ENCODE results near the gene SPATS1.
"Not testable (repeated sequence)": the region's sequence is repeated elsewhere in the genome, so short reads cannot be mapped to it uniquely, and the experiment has no call there.

SPATS1 gene

DNA sequence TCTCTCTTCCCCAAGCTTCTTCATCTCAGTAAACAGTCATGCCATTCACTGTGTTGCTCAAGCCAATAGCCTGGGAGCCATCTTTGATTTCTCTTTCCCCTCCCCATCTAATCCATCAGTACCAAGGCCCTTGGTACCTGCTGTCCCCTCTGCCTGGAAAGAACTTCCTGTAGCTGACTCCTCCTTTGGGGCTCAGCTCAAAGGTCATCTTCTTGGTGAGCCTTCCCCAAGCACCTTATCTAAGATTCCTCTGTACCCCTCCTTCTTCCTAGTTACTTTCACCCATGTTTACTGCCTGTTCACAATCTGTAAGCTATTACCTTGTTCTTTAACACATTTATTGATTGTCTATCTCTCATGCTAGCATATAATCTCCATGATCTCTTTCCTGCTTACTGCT is 32.8 kb upstream of the SPATS1 start:
- no peak overlapping the region for H3K4me3 ChIP-seq (ENCODE audit: low read length)
- no peak for DNase-seq (ENCODE audit: low read depth, low spot score)

DNA sequence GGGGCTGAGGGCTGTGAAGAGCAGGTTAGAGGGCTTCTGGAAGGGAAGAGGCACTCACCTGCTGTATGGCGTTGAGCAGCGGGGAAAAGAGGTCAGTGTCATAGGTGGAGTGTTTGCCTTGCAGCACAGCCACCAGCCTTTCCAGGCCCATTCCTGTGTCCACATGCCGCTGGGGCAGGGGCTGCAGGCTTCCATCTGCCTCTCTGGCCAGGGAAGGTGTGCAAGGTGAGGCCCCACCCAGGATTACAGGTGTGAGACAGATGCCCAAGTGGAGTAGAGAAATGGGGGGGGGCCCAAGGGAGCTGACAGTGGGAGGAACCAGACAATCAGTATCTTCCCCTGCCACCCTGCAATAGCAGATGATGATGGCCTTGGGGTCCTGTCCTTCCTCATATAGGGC is 32.2 kb upstream of the SPATS1 start:
- H3K4me3 ChIP-seq (ENCODE audit: low read length) = no peak overlapping the region
- DNase-seq (ENCODE audit: low read depth, low spot score) = no peak

DNA sequence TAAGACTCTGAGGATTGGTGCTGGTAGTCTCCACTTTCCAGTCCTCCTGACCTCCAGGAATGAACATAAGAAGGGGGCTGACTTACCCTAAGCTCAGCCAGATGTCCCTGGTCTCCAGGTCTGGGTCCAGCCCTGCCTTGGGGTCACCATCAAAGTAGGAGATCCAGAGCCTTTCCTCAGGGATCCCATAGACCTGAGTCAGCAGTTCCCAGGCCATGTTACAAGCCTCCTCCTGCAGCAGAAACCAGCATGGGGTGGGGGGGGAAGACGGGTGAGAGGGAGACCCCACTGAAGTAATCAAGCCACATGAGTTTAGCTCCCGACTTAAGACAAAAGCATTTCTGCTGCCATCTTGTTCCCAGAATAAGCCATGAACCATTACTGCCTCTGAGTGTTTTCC is 31.1 kb upstream of the SPATS1 start:
- no peak for DNase-seq (ENCODE audit: low read depth, low spot score)
- no peak overlapping the region for H3K4me3 ChIP-seq (ENCODE audit: low read length)

DNA sequence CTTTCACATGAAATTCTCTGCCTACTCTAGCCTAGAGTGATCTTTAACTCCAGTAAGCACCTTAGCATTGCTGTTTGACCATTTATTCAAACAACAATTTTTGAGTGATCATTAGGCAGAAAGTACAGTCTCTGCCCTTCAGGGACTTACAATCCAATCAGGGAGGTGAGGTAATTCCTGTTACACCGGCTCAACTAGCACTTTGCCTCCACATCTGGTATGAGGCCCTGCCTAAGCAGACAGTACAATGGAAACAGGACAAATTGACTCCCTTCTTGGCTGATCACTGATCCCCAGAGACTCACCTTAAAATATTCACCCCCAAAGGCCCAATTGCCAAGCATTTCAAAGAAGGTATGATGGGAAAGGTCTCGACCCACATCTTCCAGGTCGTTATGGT is 30.7 kb upstream of the SPATS1 start:
- H3K4me3 ChIP-seq (ENCODE audit: low read length) = peak overlapping the region; percentile 74

DNA sequence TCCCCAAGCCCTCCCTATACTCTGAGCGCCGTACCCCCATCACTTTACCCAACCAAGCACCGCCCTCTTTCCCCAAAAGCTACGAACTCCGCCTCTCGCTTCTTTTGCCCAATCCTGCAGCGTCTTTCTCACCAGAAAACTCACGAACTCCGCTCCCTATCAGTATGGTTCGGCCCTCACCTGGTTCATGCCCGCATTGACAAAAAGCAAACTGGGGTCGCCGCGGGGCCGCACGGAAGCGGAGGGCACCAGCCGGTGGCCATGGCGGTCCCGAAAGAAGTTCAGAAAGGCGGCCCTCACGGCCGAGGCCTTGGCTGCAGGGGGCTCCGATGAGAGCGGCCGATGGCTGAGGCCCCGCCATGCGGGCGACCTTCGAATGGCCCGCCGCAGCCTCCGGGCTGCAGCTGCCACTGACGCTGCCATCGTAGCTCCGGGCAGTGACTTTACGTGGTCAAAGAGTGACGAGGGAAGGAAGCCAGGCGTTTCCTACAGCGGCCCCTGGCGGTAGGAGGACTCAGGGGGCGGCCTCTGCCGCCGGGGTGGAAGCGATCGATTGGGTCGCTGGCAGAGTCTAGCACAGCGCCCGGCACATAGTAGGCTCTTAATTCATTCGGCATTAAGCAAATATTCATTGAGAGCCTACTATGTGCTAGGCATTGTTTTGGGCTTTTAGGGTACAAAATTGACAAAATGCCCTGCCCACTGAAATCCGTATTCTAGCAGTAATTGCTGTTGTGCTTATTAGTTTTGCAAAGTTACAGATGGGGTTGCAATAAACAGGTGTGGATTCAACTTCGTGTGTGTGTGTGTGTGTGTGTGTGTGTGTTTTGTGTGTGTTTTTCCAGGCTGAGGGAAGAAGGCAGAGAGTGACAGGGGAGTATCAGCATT is 29.3 kb upstream of the SPATS1 start, which contains the start of gene AARS2:
AARS2 (minus strand) TSS at position 447 of the 888 bp plus-strand sequence; CDS start at position 423, 24 bp downstream.
- DNase-seq (ENCODE audit: low read depth, low spot score) = peak; percentile 81
- H3K4me3 ChIP-seq (ENCODE audit: low read length) = peak within 1 kb of the TSS; percentile 74

More for the DNA sequence above, 30.7 kb upstream of the SPATS1 start:
- DNase-seq (ENCODE audit: low read depth, low spot score) = no peak

DNA sequence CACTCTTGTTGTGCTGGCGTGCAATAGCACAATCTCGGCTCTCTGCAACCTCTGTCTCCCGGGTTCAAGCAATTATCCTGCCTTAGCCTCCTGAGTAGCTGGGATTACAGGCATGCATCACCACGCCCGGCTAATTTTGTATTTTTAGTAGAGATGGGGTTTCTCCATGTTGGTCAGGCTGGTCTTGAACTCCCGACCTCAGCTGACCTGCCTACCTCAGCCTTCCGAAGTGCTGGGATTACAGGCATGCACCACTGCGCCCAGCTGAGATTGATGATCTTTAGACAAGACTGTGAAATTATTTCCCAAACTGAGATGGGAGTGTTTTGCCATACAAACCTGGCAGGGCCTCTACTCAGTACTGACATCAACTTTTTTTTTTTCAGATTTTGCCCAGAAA is 27.8 kb upstream of the SPATS1 start:
- DNase-seq (ENCODE audit: low read depth, low spot score); H3K4me3 ChIP-seq (ENCODE audit: low read length): not testable (repeated sequence)

DNA sequence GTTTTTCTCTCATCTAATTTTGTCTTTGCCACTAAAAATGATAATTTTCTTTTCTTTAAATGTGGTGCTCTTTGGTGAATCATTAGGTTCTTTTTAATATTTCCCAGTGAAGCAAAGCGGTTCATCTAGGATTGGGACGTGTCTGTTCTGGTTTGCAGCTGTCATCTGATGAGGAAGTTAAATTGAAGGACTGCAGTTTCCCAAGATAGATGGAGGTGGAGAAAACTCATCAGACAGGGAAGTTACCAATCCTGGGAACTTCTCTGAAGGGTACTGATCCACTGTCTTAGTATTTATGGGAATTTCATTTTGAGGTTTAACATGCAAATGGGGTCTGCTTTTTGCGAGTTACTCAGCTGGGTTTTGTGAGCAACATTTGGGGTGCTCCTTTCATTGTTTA is 26.9 kb upstream of the SPATS1 start:
- no peak overlapping the region for H3K4me3 ChIP-seq (ENCODE audit: low read length)

DNA sequence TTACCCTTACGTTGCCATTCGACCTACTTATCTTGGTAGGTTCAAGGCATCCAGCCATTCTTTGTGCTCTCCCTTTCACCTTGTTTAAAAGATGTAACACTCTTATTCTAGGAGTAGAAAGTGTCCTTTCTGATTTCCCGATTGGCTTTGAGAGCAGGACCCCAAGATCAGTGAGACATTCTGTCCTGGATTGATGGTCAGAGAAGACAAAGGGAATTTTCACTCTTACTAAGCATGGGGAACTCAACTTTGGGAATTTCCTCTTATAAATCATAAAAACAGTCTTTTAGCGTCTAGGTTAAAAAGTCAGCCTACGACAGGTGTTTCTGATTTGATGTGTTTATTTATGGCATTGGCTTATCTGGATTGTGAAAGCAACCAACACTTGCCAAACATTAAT is 26.5 kb upstream of the SPATS1 start:
- DNase-seq (ENCODE audit: low read depth, low spot score) = no peak
- H3K4me3 ChIP-seq (ENCODE audit: low read length) = no peak overlapping the region

More for the DNA sequence above, 26.9 kb upstream of the SPATS1 start:
- no peak for DNase-seq (ENCODE audit: low read depth, low spot score)

DNA sequence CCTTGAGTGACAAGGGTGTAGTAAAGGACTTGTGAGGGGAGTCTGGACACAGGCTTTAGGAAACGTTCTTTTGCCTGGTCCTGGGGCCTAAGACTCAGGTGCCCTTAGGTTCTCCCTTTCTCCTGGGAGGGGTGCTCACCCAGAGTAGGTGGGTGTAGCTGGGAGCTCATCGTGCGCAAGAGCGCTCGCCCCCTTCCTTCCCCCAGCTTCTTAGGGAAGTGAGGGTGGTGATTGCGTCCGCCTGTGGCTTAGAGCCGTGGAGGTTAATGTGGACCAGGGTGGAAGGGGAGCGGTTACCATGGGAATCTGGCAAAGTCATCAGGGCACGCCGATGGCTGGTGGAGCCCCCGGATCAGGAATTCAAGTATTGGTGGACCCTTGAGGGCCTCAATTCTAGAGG is 26.0 kb upstream of the SPATS1 start:
- no peak for DNase-seq (ENCODE audit: low read depth, low spot score)

DNA sequence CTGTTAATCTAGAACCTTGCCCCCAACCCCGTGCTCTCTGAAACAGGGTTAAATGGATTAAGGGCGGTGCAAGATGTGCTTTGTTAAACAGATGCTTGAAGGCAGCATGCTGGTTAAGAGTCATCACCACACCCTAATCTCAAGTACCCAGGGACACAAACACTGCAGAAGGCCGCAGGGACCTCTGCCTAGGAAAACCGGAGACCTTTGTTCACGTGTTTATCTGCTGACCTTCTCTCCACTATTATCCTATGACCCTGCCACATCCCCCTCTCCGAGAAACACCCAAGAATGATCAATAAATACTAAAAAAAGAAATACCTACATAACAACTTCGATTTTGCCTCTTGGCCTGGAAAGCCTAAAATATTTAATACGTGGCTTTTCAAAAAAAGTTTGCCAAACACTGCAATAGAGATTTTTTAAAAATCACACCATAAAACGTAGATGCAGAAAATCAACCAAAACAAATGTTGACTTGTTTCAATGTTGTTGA is 25.3 kb upstream of the SPATS1 start:
- not testable (repeated sequence) for H3K4me3 ChIP-seq (ENCODE audit: low read length); DNase-seq (ENCODE audit: low read depth, low spot score)

More for the DNA sequence above, 26.0 kb upstream of the SPATS1 start:
- no peak overlapping the region for H3K4me3 ChIP-seq (ENCODE audit: low read length)

DNA sequence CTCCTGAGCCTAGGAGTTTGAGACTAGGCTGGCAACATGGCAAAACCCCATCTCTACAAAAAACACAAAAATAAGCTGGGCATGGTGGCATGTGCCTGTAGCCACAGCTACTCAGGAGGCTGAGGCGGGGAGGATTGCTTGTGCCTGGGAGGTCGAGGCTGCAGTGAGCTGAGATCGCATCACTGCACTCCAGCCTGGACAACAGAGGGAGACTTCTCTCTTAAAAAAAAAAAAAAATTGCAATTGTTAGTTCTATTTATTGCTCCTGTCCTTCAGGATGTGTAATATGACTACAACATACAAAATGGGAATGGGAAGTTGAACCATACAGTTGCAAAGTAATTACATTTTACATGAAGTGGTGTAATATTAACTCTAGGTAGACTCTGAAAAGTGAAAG is 21.2 kb upstream of the SPATS1 start:
- H3K4me3 ChIP-seq (ENCODE audit: low read length) = no peak overlapping the region
- no peak for DNase-seq (ENCODE audit: low read depth, low spot score)

DNA sequence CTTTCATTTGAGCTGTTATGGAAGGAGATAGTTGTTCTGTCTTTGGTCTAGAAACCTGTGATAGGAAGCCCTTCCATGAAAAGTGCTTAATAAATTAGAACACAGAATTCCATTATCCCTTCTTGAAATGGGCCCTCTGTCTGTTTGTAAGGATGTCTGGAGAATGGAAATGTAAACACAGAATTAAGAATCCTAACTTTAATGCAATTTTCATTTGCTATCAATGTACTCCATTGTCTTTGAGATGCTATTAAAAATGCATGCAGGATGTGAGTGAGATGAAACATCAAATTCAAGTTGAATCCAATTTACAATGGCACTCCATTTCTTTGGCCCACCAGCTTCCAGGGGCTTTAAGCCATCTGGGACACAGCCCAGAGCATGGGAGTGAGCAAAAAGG is 15.4 kb upstream of the SPATS1 start:
- H3K4me3 ChIP-seq (ENCODE audit: low read length) = no peak overlapping the region
- no peak for DNase-seq (ENCODE audit: low read depth, low spot score)

DNA sequence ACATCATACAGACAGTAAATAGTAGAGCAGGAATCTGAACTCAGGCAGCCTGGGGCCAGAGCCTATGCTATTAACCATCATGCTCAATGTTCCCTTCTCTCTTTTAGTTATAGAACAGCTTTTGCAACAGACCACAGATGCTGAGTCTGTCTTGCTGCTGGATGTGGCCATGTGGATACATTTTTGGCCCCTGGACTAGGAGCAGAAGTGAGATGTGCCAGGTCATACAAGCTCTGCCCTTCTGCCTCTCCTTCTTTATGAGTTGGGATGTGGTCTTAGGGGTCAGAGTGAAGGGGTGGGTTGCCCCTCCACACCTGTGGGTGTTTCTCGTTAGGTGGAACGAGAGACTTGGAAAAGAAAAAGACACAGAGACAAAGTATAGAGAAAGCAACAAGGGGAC is 14.7 kb upstream of the SPATS1 start:
- DNase-seq (ENCODE audit: low read depth, low spot score) = no peak
- H3K4me3 ChIP-seq (ENCODE audit: low read length) = no peak overlapping the region

DNA sequence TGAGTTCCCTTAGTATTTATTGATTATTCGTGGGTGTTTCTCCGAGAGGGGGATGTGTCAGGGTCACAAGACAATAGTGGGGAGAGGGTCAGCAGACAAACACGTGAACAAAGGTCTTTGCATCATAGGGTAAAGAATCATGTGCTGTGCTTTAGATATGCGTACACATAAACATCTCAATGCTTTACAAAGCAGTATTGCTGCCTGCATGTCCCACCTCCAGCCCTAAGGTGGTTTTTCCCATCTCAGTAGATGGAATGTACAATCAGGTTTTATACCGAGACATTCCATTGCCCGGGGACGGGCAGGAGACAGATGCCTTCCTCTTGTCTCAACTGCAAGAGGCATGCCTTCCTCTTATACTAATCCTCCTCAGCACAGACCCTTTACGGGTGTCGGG is 14.2 kb upstream of the SPATS1 start:
- not testable (repeated sequence) for H3K4me3 ChIP-seq (ENCODE audit: low read length); DNase-seq (ENCODE audit: low read depth, low spot score)

DNA sequence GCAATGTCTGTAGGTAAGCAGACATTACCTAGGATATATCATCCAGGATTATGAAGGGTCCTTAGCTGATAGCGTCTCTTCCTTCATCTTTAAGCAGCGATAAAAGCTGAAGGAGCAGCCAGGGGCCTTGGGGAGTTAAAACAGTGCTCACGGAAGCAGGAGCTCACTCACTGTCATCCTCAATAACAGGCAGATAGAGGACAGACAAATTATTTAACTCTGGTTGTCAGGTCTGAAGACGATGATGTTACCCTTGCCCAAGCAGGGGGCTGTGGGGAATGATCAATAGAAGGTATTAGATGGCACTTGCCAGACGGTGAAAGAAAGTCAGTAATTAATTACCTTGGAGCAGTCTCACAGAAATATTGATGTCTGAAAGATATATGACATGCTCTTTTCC is 12.6 kb upstream of the SPATS1 start:
- DNase-seq (ENCODE audit: low read depth, low spot score) = no peak

DNA sequence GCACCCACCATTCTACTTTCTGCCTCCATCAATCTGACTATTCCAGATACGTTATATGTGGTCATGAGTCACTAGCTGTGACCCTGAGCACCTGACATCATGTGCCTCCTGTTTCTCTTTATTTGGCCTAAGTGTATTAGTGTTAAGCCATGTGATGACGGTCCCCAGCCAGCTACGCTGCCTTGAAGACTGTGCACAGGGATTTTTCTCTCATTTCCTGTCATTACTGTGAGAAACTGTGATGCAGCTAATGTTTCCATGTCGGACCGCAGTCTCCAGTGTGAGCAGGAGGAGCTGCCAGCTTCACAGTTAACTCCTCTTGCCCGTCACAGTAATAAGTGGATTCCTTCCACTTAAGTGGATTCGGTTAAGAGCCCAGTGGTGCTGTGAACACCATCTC is 9.9 kb upstream of the SPATS1 start:
- no peak for DNase-seq (ENCODE audit: low read depth, low spot score)
- no peak overlapping the region for H3K4me3 ChIP-seq (ENCODE audit: low read length)

More for the DNA sequence above, 12.6 kb upstream of the SPATS1 start:
- no peak overlapping the region for H3K4me3 ChIP-seq (ENCODE audit: low read length)

DNA sequence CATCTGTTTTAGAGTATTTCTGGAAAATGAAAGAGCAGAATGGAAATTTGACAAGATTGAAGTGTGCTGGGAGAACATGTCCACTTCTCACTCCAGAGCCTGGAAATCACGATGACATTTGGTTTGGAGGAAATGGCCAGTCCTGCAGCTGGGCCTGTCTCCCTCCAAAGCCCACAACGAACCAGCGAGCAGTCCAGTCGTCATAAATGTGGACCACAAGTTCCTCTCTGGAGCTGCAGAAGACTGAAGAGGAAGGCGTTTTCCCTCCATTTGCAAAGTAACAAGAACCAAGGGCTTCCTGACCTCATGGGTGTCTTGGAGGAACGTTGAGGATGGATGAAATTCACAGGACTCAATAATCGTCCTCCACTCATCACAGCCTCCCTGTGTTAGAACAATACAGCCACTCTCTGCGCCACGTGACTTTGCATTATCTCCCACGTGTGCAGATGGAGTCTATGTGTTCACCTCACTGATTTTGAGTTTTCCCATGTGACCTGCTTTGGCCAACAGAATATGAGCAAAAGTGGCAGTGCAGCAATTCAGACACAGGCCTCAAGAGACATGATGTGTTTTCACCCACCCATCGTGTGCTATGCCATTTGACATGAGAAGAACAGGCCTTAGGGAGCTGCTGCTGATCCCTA is 9.1 kb upstream of the SPATS1 start:
- H3K4me3 ChIP-seq (ENCODE audit: low read length) = no peak overlapping the region
- DNase-seq (ENCODE audit: low read depth, low spot score) = no peak

DNA sequence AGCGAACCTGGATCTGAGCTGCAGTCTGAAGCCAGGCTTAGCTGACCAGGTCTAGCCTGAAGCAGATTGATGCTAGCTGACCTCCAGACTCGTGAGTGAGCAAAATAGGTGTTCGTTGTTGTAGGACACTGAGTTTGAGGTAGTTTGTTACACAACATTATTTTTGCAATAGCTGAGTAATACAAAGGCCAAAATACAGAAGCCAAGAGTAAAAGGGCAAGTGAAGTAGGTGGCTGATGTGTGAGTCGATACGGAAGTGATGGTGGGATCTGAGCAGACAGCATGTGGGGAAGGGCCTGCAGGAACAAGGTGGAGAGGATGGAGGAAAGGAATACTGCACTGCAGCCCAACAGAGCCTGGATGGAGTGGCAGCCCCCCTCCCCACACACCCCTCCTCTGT is 8.5 kb upstream of the SPATS1 start:
- no peak for DNase-seq (ENCODE audit: low read depth, low spot score)
- no peak overlapping the region for H3K4me3 ChIP-seq (ENCODE audit: low read length)

DNA sequence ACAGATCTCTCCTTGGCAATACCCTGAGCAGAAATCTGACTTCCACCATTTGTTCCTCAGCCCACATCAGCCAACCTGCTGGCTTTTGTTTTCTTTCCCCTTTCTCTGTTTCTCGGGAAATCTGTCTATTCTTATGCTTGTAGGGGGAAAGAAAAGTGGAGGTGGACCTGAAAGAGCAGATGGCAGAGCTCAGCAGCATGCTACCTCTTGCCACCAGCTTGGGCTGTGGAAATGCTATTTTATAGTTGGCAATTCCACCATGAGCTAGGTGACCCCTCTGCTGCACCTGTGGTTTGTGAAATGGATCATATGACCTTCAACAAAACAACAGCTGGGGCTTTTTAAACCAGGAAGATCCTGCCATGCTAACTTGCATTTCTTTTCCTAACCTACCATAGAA is 6.8 kb upstream of the SPATS1 start:
- H3K4me3 ChIP-seq (ENCODE audit: low read length) = no peak overlapping the region
- no peak for DNase-seq (ENCODE audit: low read depth, low spot score)
